GM18870 (cell line): ENCODE measurements around the gene RNF113A.
"Not testable (repeated sequence)": the region's sequence is repeated elsewhere in the genome, so short reads cannot be mapped to it uniquely, and the experiment has no call there.

Experiments used
- ATAC-seq: cut with Tn5 transposase; IDR thresholded peaks from one replicate; pipeline ENCODE4 v1.9.1; 2021; ENCODE audit warnings: moderate library complexity; ENCODE audit not compliant: unreplicated experiment

The RNF113A gene

GRCh38 chrX:119852382-119853353 is 18.9 kb downstream of the RNF113A start, which contains the start of gene UPF3B:
UPF3B (minus strand) TSS chrX:119852963; CDS start chrX:119852928, 35 bp downstream.
- peak; percentile 90 for ATAC-seq

GRCh38 chrX:119833905-119834304 is 37.6 kb downstream of the RNF113A start:
- no peak for ATAC-seq

GRCh38 chrX:119828446-119828845 is 43.1 kb downstream of the RNF113A start:
- no peak for ATAC-seq

GRCh38 chrX:119826399-119826959 is 45.1 kb downstream of the RNF113A start:
- no peak for ATAC-seq

GRCh38 chrX:119824221-119824620 is 47.3 kb downstream of the RNF113A start:
- not testable (repeated sequence) for ATAC-seq

- peak; percentile 89 for ATAC-seq
Measured at GRCh38 chrX:119821703-119822102, 49.8 kb downstream of the RNF113A start.
